Neural cell (in vitro differentiated cells): ENCODE results near the gene MATN3. TPM values are rescaled to one million over a fixed set of nuclear protein-coding genes. Genes with fewer than 3 reads are reported as not detected.

Experiments used
- H2AFZ ChIP-seq: fragments of 200-600, 300-800 bp; sonication (generic), shearing (Covaris generic); 2 replicates; pipeline ENCODE4 v1.6.0; 2014; ENCODE audit warnings: low read depth, mild to moderate bottlenecking, antibody characterized with exemption, low read length, moderate library complexity
- H3F3A ChIP-seq: fragments of 200-600 bp; shearing (Covaris generic); 2 replicates; pipeline ENCODE4 v1.6.1; 2016; ENCODE audit warnings: mild to moderate bottlenecking, moderate library complexity, mixed read lengths, antibody characterized with exemption, low read length; ENCODE audit not compliant: insufficient read depth, poor library complexity, severe bottlenecking
- H3K27ac ChIP-seq: fragments of 200-600, 300-800 bp; sonication (generic), shearing (Covaris generic); 2 replicates; pipeline ENCODE4 v1.5.1; 2014; ENCODE audit warnings: mild to moderate bottlenecking, low read length, moderate library complexity
- H3K27me3 ChIP-seq: fragments of 300-800, 200-600 bp; sonication (generic), shearing (Covaris generic); 2 replicates; pipeline ENCODE4 v1.6.0; 2014; ENCODE audit warnings: mild to moderate bottlenecking, low read depth, low read length, moderate library complexity; ENCODE audit not compliant: insufficient read depth
- H3K36me3 ChIP-seq: fragments of 300-800, 200-600 bp; sonication (generic), shearing (Covaris generic); 2 replicates; pipeline ENCODE4 v1.5.1; 2014; ENCODE audit warnings: mild to moderate bottlenecking, antibody characterized with exemption, low read length, moderate library complexity; ENCODE audit not compliant: insufficient read depth
- H3K4me2 ChIP-seq: fragments of 300-800, 200-600 bp; sonication (generic), shearing (Covaris generic); 2 replicates; pipeline ENCODE4 v1.6.0; 2014; ENCODE audit warnings: mild to moderate bottlenecking, low read length
- H3K4me3 ChIP-seq: fragments of 300-800, 200-600 bp; sonication (generic), shearing (Covaris generic); 2 replicates; pipeline ENCODE4 v1.5.1; 2014; ENCODE audit warnings: mild to moderate bottlenecking, low read length, moderate library complexity
- H3K79me2 ChIP-seq: fragments of 200-600 bp; shearing (Covaris generic); replicated peaks from 2 replicates; pipeline ENCODE4 v1.6.0; 2014; ENCODE audit warnings: mild to moderate bottlenecking, low read length, moderate library complexity; ENCODE audit not compliant: insufficient read depth
- H3K9ac ChIP-seq: fragments of 300-800, 200-600 bp; sonication (generic), shearing (Covaris generic); 2 replicates; pipeline ENCODE4 v1.6.1; 2016; ENCODE audit warnings: mild to moderate bottlenecking, low read length, mixed read lengths
- H3K9me2 ChIP-seq: fragments of 200-600 bp; shearing (Covaris generic); 2 replicates; pipeline ENCODE4 v1.6.1; 2016; ENCODE audit warnings: mild to moderate bottlenecking, low read length, mixed read lengths; ENCODE audit not compliant: insufficient read depth
- H3K9me3 ChIP-seq: fragments of 200-600, 300-800 bp; sonication (generic), shearing (Covaris generic); 2 replicates; pipeline ENCODE4 v1.6.1; 2016; ENCODE audit warnings: mild to moderate bottlenecking, mixed run types, low read length, moderate library complexity, mixed read lengths
- H4K20me1 ChIP-seq: fragments of 200-600 bp; shearing (Covaris generic); 2 replicates; pipeline ENCODE4 v1.6.1; 2016; ENCODE audit warnings: mild to moderate bottlenecking, mixed run types; ENCODE audit not compliant: insufficient read depth
- EP300 ChIP-seq: fragments of 450-650 bp; conservative IDR thresholded peaks from 2 replicates; pipeline ENCODE4 v1.6.1; 2014; ENCODE audit warnings: antibody characterized with exemption, mild to moderate bottlenecking, moderate library complexity; ENCODE audit not compliant: poor library complexity, severe bottlenecking
- EZH2 ChIP-seq: fragments of 200-600, 300-800 bp; shearing (Covaris generic), sonication (generic); IDR thresholded peaks from 2 replicates; pipeline ENCODE4 v1.6.1; 2014; ENCODE audit warnings: antibody characterized with exemption, low read length, borderline replicate concordance, mild to moderate bottlenecking; ENCODE audit not compliant: insufficient read depth, poor library complexity, severe bottlenecking
- MXI1 ChIP-seq: fragments of 450-650 bp; conservative IDR thresholded peaks from 2 replicates; pipeline ENCODE4 v1.6.1; 2014; ENCODE audit warnings: antibody characterized with exemption, mild to moderate bottlenecking; ENCODE audit not compliant: poor library complexity, severe bottlenecking
- POLR2AphosphoS5 ChIP-seq: IDR thresholded peaks from 2 replicates; pipeline ENCODE4 v1.6.1; 2012
- RAD21 ChIP-seq: fragments of 450-650 bp; conservative IDR thresholded peaks from 2 replicates; pipeline ENCODE4 v1.6.1; 2014; ENCODE audit warnings: antibody characterized with exemption, mild to moderate bottlenecking, moderate library complexity
- REST ChIP-seq: IDR thresholded peaks from 2 replicates; pipeline ENCODE4 v1.6.1; 2012; ENCODE audit warnings: borderline replicate concordance
- SMC3 ChIP-seq: fragments of 450-650 bp; conservative IDR thresholded peaks from 2 replicates; pipeline ENCODE4 v1.6.1; 2014; ENCODE audit warnings: antibody characterized with exemption, mild to moderate bottlenecking, moderate library complexity; ENCODE audit not compliant: poor library complexity
- TAF1 ChIP-seq: IDR thresholded peaks from 2 replicates; pipeline ENCODE4 v1.6.1; 2012; ENCODE audit warnings: low read depth
- polyA plus RNA-seq: library from polyadenylated mRNA; depleted of rRNA; stranded (reverse); fragments of >200 nt; gene quantifications from 2 replicates; pipeline ENCODE4 v1.2.3, GENCODE V29; 2014
- TF ChIP-seq, protein P1 (sequence below): fragments of 450-650 bp; IDR thresholded peaks from 2 replicates; pipeline ENCODE4 v1.5.1; 2014; ENCODE audit warnings: antibody characterized with exemption, mild to moderate bottlenecking, moderate library complexity; ENCODE audit not compliant: poor library complexity, severe bottlenecking

The MATN3 gene
- polyA plus RNA-seq, 1 donor from 2014 or later, result 0.90 TPM

- no peaks in the 10 kb centered on the region for H3F3A ChIP-seq
- H3K9ac ChIP-seq, result no peak overlapping the region
- TF ChIP-seq EP300, result no peak
- TF ChIP-seq, protein P1, sequence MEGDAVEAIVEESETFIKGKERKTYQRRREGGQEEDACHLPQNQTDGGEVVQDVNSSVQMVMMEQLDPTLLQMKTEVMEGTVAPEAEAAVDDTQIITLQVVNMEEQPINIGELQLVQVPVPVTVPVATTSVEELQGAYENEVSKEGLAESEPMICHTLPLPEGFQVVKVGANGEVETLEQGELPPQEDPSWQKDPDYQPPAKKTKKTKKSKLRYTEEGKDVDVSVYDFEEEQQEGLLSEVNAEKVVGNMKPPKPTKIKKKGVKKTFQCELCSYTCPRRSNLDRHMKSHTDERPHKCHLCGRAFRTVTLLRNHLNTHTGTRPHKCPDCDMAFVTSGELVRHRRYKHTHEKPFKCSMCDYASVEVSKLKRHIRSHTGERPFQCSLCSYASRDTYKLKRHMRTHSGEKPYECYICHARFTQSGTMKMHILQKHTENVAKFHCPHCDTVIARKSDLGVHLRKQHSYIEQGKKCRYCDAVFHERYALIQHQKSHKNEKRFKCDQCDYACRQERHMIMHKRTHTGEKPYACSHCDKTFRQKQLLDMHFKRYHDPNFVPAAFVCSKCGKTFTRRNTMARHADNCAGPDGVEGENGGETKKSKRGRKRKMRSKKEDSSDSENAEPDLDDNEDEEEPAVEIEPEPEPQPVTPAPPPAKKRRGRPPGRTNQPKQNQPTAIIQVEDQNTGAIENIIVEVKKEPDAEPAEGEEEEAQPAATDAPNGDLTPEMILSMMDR, result no peak
- no peak for TF ChIP-seq TAF1
- no peak for TF ChIP-seq MXI1
- TF ChIP-seq POLR2AphosphoS5, result no peak
- TF ChIP-seq REST, result no peak
- TF ChIP-seq EZH2, result no peak
- no peak for TF ChIP-seq SMC3
- no peaks in the 10 kb centered on the region for H3K27me3 ChIP-seq
- H3K79me2 ChIP-seq, result no peaks in the 10 kb centered on the region
- H4K20me1 ChIP-seq, result no peaks in the 10 kb centered on the region
- no peak overlapping the region for H2AFZ ChIP-seq
- H3K9me3 ChIP-seq, result no peaks in the 10 kb centered on the region
- no peaks in the 10 kb centered on the region for H3K9me2 ChIP-seq
- no peak overlapping the region for H3K27ac ChIP-seq
- no peak overlapping the region for H3K4me3 ChIP-seq
- no peak overlapping the region for H3K4me2 ChIP-seq
- H3K36me3 ChIP-seq, result no peaks in the 10 kb centered on the region
Observed at GRCh38 chr2:20061476-20061875, 49.0 kb upstream of the MATN3 start.

GRCh38 chr2:20060106-20060505 is 47.6 kb upstream of the MATN3 start:
- Histone ChIP-seq H3K9ac (no peak overlapping the region), H3K27me3 (no peaks in the 10 kb centered on the region), H2AFZ (no peak overlapping the region), H4K20me1 (no peaks in the 10 kb centered on the region), H3K4me2 (no peak overlapping the region), H3K79me2 (no peaks in the 10 kb centered on the region), H3K27ac (no peak overlapping the region), H3K9me2 (no peaks in the 10 kb centered on the region), H3F3A (no peaks in the 10 kb centered on the region), H3K4me3 (no peak overlapping the region), H3K36me3 (no peaks in the 10 kb centered on the region), H3K9me3 (no peaks in the 10 kb centered on the region)
- TF ChIP-seq RAD21 (no peak), SMC3 (no peak), EP300 (no peak), TAF1 (no peak), MXI1 (no peak)
- TF ChIP-seq, protein P1, result no peak
